H9 (cell line): ENCODE results near the gene TEX22. TPM values are rescaled to one million over a fixed set of nuclear protein-coding genes. Genes with fewer than 3 reads are reported as not detected.

Experiments
- DNase-seq: peaks from one replicate; pipeline ENCODE4 v3.0.0-alpha.2; 2017
- H2AFZ ChIP-seq: one replicate; pipeline ENCODE4 v1.6.1; 2013; ENCODE audit warnings: mild to moderate bottlenecking, low read length, control low read depth, moderate library complexity
- H2AK5ac ChIP-seq: 2 replicates; pipeline ENCODE4 v1.6.1; 2013; ENCODE audit warnings: low read length, control low read depth, mixed read lengths; ENCODE audit not compliant: insufficient read length
- H2BK120ac ChIP-seq: one replicate; pipeline ENCODE4 v1.6.1; 2013; ENCODE audit warnings: low read depth, mild to moderate bottlenecking, low read length, control low read depth, inconsistent platforms; ENCODE audit not compliant: poor library complexity, severe bottlenecking
- H2BK12ac ChIP-seq: 2 replicates; pipeline ENCODE4 v1.6.1; 2013; ENCODE audit warnings: low read length, control low read depth, mixed read lengths, low read depth; ENCODE audit not compliant: insufficient read length
- H2BK15ac ChIP-seq: 2 replicates; pipeline ENCODE4 v1.6.1; 2013; ENCODE audit warnings: low read depth, low read length, control low read depth
- H2BK20ac ChIP-seq: one replicate; pipeline ENCODE4 v1.6.1; 2013; ENCODE audit warnings: low read depth, mild to moderate bottlenecking, low read length, control low read depth, inconsistent platforms; ENCODE audit not compliant: poor library complexity, severe bottlenecking
- H2BK5ac ChIP-seq: 2 replicates; pipeline ENCODE4 v1.6.1; 2013; ENCODE audit warnings: low read length, control low read depth, mixed read lengths; ENCODE audit not compliant: insufficient read length
- H3K14ac ChIP-seq: 2 replicates; pipeline ENCODE4 v1.6.1; 2013; ENCODE audit warnings: low read length, control low read depth; ENCODE audit not compliant: insufficient read depth
- H3K18ac ChIP-seq: 2 replicates; pipeline ENCODE4 v1.6.1; 2013; ENCODE audit warnings: low read depth, mild to moderate bottlenecking, mixed read lengths, low read length, control low read depth; ENCODE audit not compliant: insufficient read length
- H3K23ac ChIP-seq: 2 replicates; pipeline ENCODE4 v1.6.1; 2013; ENCODE audit warnings: low read length, control low read depth, mixed read lengths, low read depth; ENCODE audit not compliant: insufficient read length
- H3K23me2 ChIP-seq: 2 replicates; pipeline ENCODE4 v1.6.1; 2013; ENCODE audit warnings: low read depth, mild to moderate bottlenecking, mixed read lengths, low read length, control low read depth; ENCODE audit not compliant: insufficient read length, poor library complexity, severe bottlenecking
- H3K27ac ChIP-seq: 2 replicates; pipeline ENCODE4 v1.5.1; 2013; ENCODE audit warnings: low read length, control low read depth, mixed read lengths, low read depth; ENCODE audit not compliant: insufficient read length
- H3K27me3 ChIP-seq: 2 replicates; pipeline ENCODE4 v1.6.1; 2013; ENCODE audit warnings: low read length, control low read depth, inconsistent platforms; ENCODE audit not compliant: insufficient read depth
- H3K4ac ChIP-seq: 2 replicates; pipeline ENCODE4 v1.6.1; 2013; ENCODE audit warnings: low read depth, mild to moderate bottlenecking, control low read depth, inconsistent platforms, low read length, moderate library complexity
- H3K4me1 ChIP-seq: 2 replicates; pipeline ENCODE4 v1.6.1; 2013; ENCODE audit warnings: low read length, control low read depth, inconsistent platforms; ENCODE audit not compliant: insufficient read depth
- H3K4me2 ChIP-seq: 2 replicates; pipeline ENCODE4 v1.6.1; 2013; ENCODE audit warnings: low read length, control low read depth, mixed read lengths; ENCODE audit not compliant: insufficient read length, insufficient read depth
- H3K56ac ChIP-seq: 2 replicates; pipeline ENCODE4 v1.6.1; 2013; ENCODE audit warnings: low read depth, mild to moderate bottlenecking, mixed read lengths, low read length, control low read depth; ENCODE audit not compliant: insufficient read length
- H3K79me1 ChIP-seq: 2 replicates; pipeline ENCODE4 v1.6.1; 2013; ENCODE audit warnings: low read depth, mild to moderate bottlenecking, moderate library complexity, low read length, control low read depth, inconsistent platforms; ENCODE audit not compliant: insufficient read depth, poor library complexity, severe bottlenecking
- H3K79me2 ChIP-seq: 2 replicates; pipeline ENCODE4 v1.6.1; 2013; ENCODE audit warnings: low read length, control low read depth, inconsistent platforms; ENCODE audit not compliant: insufficient read depth
- H3K9ac ChIP-seq: 2 replicates; pipeline ENCODE4 v1.6.1; 2013; ENCODE audit warnings: low read length, control low read depth, mixed read lengths; ENCODE audit not compliant: insufficient read length; ENCODE audit errors: extremely low read depth
- H3K9me3 ChIP-seq: one replicate; pipeline ENCODE4 v1.6.1; 2013; ENCODE audit warnings: low read depth, low read length, inconsistent platforms; ENCODE audit not compliant: control insufficient read depth
- H3T11ph ChIP-seq: one replicate; pipeline ENCODE4 v1.6.1; 2013; ENCODE audit warnings: mild to moderate bottlenecking, low read length, control low read depth, inconsistent platforms
- H4K20me1 ChIP-seq: one replicate; pipeline ENCODE4 v1.6.1; 2013; ENCODE audit not compliant: control insufficient read depth, insufficient read length, insufficient read depth
- H4K5ac ChIP-seq: 2 replicates; pipeline ENCODE4 v1.6.1; 2013; ENCODE audit warnings: low read depth, mild to moderate bottlenecking, mixed read lengths, low read length, control low read depth; ENCODE audit not compliant: insufficient read length
- H4K8ac ChIP-seq: replicated peaks from 2 replicates; pipeline ENCODE4 v1.6.1; 2013; ENCODE audit warnings: low read length, control low read depth, mixed read lengths, low read depth; ENCODE audit not compliant: insufficient read length
- H4K91ac ChIP-seq: 2 replicates; pipeline ENCODE4 v1.6.1; 2013; ENCODE audit warnings: low read depth, mild to moderate bottlenecking, moderate library complexity, mixed read lengths, low read length, control low read depth; ENCODE audit not compliant: insufficient read length
- H3K27ac Mint-ChIP-seq, 3 experiments: 2 replicates in 2 of 3; 3 replicates in 1 of 3; pipeline ENCODE4 v1.8.0; 2020 to 2021; ENCODE audit warnings: mixed read lengths in 3 of 3, mild to moderate bottlenecking in 1 of 3, moderate library complexity in 1 of 3
- H3K27me3 Mint-ChIP-seq: 2 replicates; pipeline ENCODE4 v1.8.0; 2021; ENCODE audit warnings: low read depth, mild to moderate bottlenecking, moderate library complexity, mixed read lengths
- H3K36me3 Mint-ChIP-seq, 3 experiments: 2 replicates in 2 of 3; 3 replicates in 1 of 3; pipeline ENCODE4 v1.8.0; 2020 to 2021; ENCODE audit warnings: low read depth in 3 of 3, mixed read lengths in 3 of 3; ENCODE audit not compliant: insufficient read depth in 1 of 3
- H3K4me1 Mint-ChIP-seq, 2 experiments: 2 replicates each; pipeline ENCODE4 v1.8.0; 2020; ENCODE audit warnings: mixed read lengths in 2 of 2
- H3K4me3 Mint-ChIP-seq, 2 experiments: 2 replicates in 1 of 2; 3 replicates in 1 of 2; pipeline ENCODE4 v1.8.0; 2020 to 2021; ENCODE audit warnings: mild to moderate bottlenecking in 2 of 2, mixed read lengths in 2 of 2, moderate library complexity in 1 of 2
- H3K9me3 Mint-ChIP-seq, 2 experiments: 2 replicates in 1 of 2; 3 replicates in 1 of 2; pipeline ENCODE4 v1.8.0; 2020; ENCODE audit warnings: mild to moderate bottlenecking in 2 of 2, mixed read lengths in 2 of 2, moderate library complexity in 1 of 2
- WGBS: extraction: QIAGEN DNeasy Blood & Tissue Kit; methylation state at CpG from one replicate; pipeline ENCODE4 v1.1.7; 2013; ENCODE audit warnings: missing lambda C conversion rate, low lambda C conversion rate, mixed read lengths; ENCODE audit not compliant: insufficient read length; ENCODE audit errors: extremely low coverage; 5-methylcytosine and 5-hydroxymethylcytosine counted together
- total RNA-seq: library from RNA; stranded (reverse); gene quantifications from 2 replicates; pipeline ENCODE4 v1.2.1, GENCODE V29; 2021
- TF ChIP-seq, protein P1 (sequence below): fragments of 200-600 bp; sonication (generic); conservative IDR thresholded peaks from 3 replicates; pipeline ENCODE4 v1.8.0; 2021; ENCODE audit warnings: antibody characterized with exemption, mild to moderate bottlenecking

The TEX22 gene
- total RNA-seq, 1 experiment from 2014 or later, result 0.83 TPM

DNA sequence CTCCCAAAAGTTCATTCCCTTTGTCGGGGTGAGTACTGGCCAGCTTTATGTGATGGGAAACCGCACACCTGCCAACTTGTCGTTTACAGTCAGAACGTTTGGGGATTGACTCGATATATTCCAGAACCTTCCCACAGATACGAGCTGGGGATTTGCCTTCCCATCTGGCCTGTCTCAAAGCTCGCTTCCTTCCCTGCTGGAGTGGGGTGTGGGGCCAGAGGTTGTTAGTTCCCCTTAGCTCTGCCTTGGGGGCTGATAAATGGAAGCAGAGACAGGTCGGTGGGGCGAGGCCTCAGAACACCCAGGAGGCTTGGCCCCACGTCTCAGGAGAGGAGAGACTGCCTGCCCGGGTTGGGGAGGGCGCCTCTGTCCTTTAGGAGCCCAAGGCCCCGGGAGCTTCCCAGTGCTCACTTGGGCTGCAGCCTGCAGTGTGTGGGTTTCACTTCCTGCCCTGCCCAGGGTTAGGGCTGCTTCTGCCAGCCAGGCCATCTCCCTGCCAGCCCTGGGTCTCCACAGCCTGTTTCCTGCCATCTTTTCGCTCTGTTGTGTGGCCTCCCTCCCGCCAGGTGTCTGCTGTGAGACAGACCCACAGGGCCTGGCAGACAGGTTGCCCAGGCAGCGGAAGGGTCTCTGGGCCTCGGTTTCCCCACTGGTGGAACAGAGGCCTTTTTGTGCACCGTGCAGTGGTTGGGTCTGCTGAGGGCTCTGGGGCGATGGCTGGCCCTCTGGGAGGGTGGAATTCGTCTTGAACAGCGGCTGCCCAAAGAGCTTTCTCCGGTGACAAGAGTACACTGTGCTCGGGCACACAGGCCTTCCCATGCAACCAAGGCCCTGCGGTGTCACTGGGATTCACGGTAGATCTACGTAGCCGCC is 8.1 kb upstream of the TEX22 start:
- H3K27ac Mint-ChIP-seq, result peak overlapping the region in 2 of 3 experiments; percentile 34 to 36; a peak in 2 of 7 replicates
- Histone ChIP-seq H3K27me3 (no peaks in the 10 kb centered on the region), H4K5ac (no peak overlapping the region), H3K79me1 (no peaks in the 10 kb centered on the region), H2BK120ac (no peak overlapping the region), H3K27ac (no peak overlapping the region), H2AK5ac (no peak overlapping the region), H2BK5ac (no peak overlapping the region), H3K56ac (no peak overlapping the region), H4K20me1 (no peaks in the 10 kb centered on the region), H4K8ac (no peak overlapping the region), H3K79me2 (no peaks in the 10 kb centered on the region), H3K4me1 (no peaks in the 10 kb centered on the region), H2BK12ac (no peak overlapping the region), H3K23me2 (no peaks in the 10 kb centered on the region), H3K18ac (no peak overlapping the region), H3K4ac (no peak overlapping the region), H4K91ac (peak overlapping the region; percentile 16), H3K4me2 (no peak overlapping the region), H3K9me3 (no peaks in the 10 kb centered on the region), H2AFZ (no peak overlapping the region), H3K23ac (no peak overlapping the region), H3T11ph (no peak overlapping the region), H2BK15ac (no peak overlapping the region), H3K9ac (no peak overlapping the region), H3K14ac (no peak overlapping the region; the same call in 1 of the 2 replicates), H2BK20ac (no peak overlapping the region)
- no peaks in the 10 kb centered on the region for H3K4me1 Mint-ChIP-seq
- peaks cover 1% of the 10 kb centered on the region; the same call in 1 of the 2 replicates for H3K27me3 Mint-ChIP-seq
- WGBS, result no CpG with 5 or more reads among the region's 27 CpGs
- TF ChIP-seq, protein P1, sequence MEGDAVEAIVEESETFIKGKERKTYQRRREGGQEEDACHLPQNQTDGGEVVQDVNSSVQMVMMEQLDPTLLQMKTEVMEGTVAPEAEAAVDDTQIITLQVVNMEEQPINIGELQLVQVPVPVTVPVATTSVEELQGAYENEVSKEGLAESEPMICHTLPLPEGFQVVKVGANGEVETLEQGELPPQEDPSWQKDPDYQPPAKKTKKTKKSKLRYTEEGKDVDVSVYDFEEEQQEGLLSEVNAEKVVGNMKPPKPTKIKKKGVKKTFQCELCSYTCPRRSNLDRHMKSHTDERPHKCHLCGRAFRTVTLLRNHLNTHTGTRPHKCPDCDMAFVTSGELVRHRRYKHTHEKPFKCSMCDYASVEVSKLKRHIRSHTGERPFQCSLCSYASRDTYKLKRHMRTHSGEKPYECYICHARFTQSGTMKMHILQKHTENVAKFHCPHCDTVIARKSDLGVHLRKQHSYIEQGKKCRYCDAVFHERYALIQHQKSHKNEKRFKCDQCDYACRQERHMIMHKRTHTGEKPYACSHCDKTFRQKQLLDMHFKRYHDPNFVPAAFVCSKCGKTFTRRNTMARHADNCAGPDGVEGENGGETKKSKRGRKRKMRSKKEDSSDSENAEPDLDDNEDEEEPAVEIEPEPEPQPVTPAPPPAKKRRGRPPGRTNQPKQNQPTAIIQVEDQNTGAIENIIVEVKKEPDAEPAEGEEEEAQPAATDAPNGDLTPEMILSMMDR, result no peak
- H3K4me3 Mint-ChIP-seq, result no peak overlapping the region
- no peak for DNase-seq
- H3K9me3 Mint-ChIP-seq, result no peaks in the 10 kb centered on the region
- H3K36me3 Mint-ChIP-seq, result peaks cover 2 to 8% (median 7%) of the 10 kb centered on the region in 3 experiments; a peak in 5 of 7 replicates
